Measurements from ENCODE around the gene TEC.

DNA sequence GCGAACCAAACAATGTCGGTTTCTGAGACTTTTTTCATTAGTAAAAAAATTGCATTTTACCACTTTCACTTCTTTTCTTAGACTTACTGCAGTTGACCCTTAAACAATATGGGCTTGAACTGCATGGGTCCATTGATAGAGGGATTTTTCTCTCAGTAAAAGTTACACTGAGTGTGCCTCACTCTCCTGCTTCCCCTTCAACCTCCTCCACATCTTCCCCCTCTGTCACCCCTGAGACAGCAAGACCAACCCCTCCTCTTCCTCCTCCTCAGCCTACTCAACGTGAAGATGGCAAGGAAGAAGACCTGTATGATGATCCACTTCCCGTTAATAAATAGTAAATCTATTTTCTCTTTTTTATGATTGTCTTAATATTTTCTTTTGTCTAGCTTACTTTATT, 43.4 kb downstream of the TEC start:
- TF ChIP-seq POLR2A (IDR thresholded peaks at IDR 0.05): no peak
- TF ChIP-seq, protein P1, sequence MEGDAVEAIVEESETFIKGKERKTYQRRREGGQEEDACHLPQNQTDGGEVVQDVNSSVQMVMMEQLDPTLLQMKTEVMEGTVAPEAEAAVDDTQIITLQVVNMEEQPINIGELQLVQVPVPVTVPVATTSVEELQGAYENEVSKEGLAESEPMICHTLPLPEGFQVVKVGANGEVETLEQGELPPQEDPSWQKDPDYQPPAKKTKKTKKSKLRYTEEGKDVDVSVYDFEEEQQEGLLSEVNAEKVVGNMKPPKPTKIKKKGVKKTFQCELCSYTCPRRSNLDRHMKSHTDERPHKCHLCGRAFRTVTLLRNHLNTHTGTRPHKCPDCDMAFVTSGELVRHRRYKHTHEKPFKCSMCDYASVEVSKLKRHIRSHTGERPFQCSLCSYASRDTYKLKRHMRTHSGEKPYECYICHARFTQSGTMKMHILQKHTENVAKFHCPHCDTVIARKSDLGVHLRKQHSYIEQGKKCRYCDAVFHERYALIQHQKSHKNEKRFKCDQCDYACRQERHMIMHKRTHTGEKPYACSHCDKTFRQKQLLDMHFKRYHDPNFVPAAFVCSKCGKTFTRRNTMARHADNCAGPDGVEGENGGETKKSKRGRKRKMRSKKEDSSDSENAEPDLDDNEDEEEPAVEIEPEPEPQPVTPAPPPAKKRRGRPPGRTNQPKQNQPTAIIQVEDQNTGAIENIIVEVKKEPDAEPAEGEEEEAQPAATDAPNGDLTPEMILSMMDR (IDR thresholded peaks at IDR 0.05): no peak
